HCT116 (cell line): ENCODE data around the gene ZNF319. TPM values are rescaled to one million over a fixed set of nuclear protein-coding genes. Genes with fewer than 3 reads are reported as not detected.
A peak's percentile ranks its signal among the peaks of the same experiment; 100 is the strongest.

Experiments
- ATAC-seq: fragments of 200-7000 bp; cut with Tn5 transposase; 2 replicates; pipeline ENCODE4 v1.9.1; 2020; ENCODE audit warnings: mild to moderate bottlenecking, moderate library complexity
- Bru-seq: library from RNA; stranded (reverse); fragments of 400-500 nt; gene quantifications from one replicate; lab custom pipeline; 2021; lab: Mats Ljungman, UMichigan
- BruChase-seq, 2 experiments: library from RNA; stranded (reverse); fragments of 400-500 nt; gene quantifications; one replicate each; lab custom pipeline; 2021; lab: Mats Ljungman, UMichigan
- BruUV-seq: library from RNA; stranded (reverse); fragments of 400-500 nt; replicated peaks from 2 replicates; lab custom pipeline; 2021; lab: Mats Ljungman, UMichigan
- CTCF ChIA-PET: fragments of 300-600 bp; sonication (Branson Sonifier 250); formaldehyde crosslinking; loops from one replicate; lab custom pipeline; 2021; ENCODE audit warnings: antibody characterized with exemption; lab: Charles Lee
- POLR2A ChIA-PET: fragments of 300-600, 350-600 bp; sonication (Branson Sonifier 250); formaldehyde crosslinking; loops from one replicate; lab custom pipeline; 2021; ENCODE audit warnings: antibody characterized with exemption; lab: Charles Lee
- RAD21 ChIA-PET, 2 experiments: fragments of 300-600 bp; sonication (Branson Sonifier 250); formaldehyde crosslinking; loops; one replicate each; lab custom pipeline; 2023; ENCODE audit warnings: low total read pairs in 2 of 2; ENCODE audit not compliant: uncharacterized antibody in 2 of 2, unreplicated experiment in 2 of 2, low non-redundant PET in 1 of 2; lab: Charles Lee
- DNase-seq: peaks from one replicate; pipeline ENCODE4 v3.0.0-alpha.2; 2010; ENCODE audit warnings: low read depth, low spot score
- H2AFZ ChIP-seq: fragments of 200-600 bp; shearing (Covaris generic), sonication (generic); 2 replicates; pipeline ENCODE4 v1.6.1; 2017; ENCODE audit warnings: low read depth, mixed run types, mixed read lengths, antibody characterized with exemption, low read length; ENCODE audit not compliant: poor library complexity, severe bottlenecking
- H3K27ac ChIP-seq: 2 replicates; pipeline ENCODE4 v1.5.1; 2012; ENCODE audit warnings: low read depth, low read length
- H3K27me3 ChIP-seq: fragments of 200-600 bp; sonication (generic); 2 replicates; pipeline ENCODE4 v1.6.1; 2016; ENCODE audit warnings: mixed run types, low read length, mixed read lengths; ENCODE audit not compliant: insufficient read depth
- H3K36me3 ChIP-seq, 2 experiments: fragments of 200-500 bp in 1 of 2; fragments of 200-600 bp in 1 of 2; sonication (Bioruptor generic) in 1 of 2; sonication (generic) in 1 of 2; 2 replicates each; pipeline versions ENCODE4 v1.5.1 to v1.6.1; 2014 to 2016; ENCODE audit warnings: low read length in 2 of 2, inconsistent platforms in 1 of 2, mixed read lengths in 1 of 2, mixed run types in 1 of 2; ENCODE audit not compliant: insufficient read depth in 2 of 2, control insufficient read depth in 1 of 2
- H3K4me1 ChIP-seq, 2 experiments: fragments of 200-600 bp in 1 of 2; sonication (generic) in 1 of 2; 2 replicates each; pipeline versions ENCODE4 v1.5.1 to v1.6.1; 2012 to 2017; ENCODE audit warnings: low read length in 2 of 2, inconsistent platforms in 1 of 2, mild to moderate bottlenecking in 1 of 2, mixed read lengths in 1 of 2, mixed run types in 1 of 2, moderate library complexity in 1 of 2; ENCODE audit not compliant: insufficient read depth in 2 of 2, control insufficient read depth in 1 of 2
- H3K4me2 ChIP-seq: fragments of 200-600 bp; sonication (generic); 2 replicates; pipeline ENCODE4 v1.6.1; 2017; ENCODE audit warnings: mixed run types, low read length, mixed read lengths
- H3K4me3 ChIP-seq, 2 experiments: fragments of 200-600 bp in 1 of 2; sonication (generic) in 1 of 2; replicated peaks in 1 of 2; 2 replicates each; pipeline ENCODE4 v1.5.1; 2011 to 2016; ENCODE audit warnings: low read length in 2 of 2, control low read depth in 1 of 2, low read depth in 1 of 2, mild to moderate bottlenecking in 1 of 2, mixed read lengths in 1 of 2, mixed run types in 1 of 2
- H3K79me2 ChIP-seq: fragments of 200-600 bp; sonication (generic); 2 replicates; pipeline ENCODE4 v1.6.1; 2017; ENCODE audit warnings: mild to moderate bottlenecking, mixed run types, low read length, moderate library complexity, mixed read lengths; ENCODE audit not compliant: insufficient read depth
- H3K9ac ChIP-seq: fragments of 200-600 bp; sonication (generic); 2 replicates; pipeline ENCODE4 v1.6.1; 2016; ENCODE audit warnings: low read length, mixed read lengths
- H3K9me2 ChIP-seq: fragments of 200-600 bp; sonication (generic), shearing (Covaris generic); 2 replicates; pipeline ENCODE4 v1.6.1; 2017; ENCODE audit warnings: mixed run types, mild to moderate bottlenecking, moderate library complexity; ENCODE audit not compliant: insufficient read depth
- H3K9me3 ChIP-seq, 2 experiments: fragments of 200-500 bp in 1 of 2; fragments of 200-600 bp in 1 of 2; sonication (Bioruptor generic) in 1 of 2; sonication (generic) in 1 of 2; 2 replicates each; pipeline ENCODE4 v1.6.1; 2014 to 2017; ENCODE audit warnings: low read length in 2 of 2, mixed read lengths in 2 of 2, inconsistent platforms in 1 of 2, low read depth in 1 of 2, mild to moderate bottlenecking in 1 of 2, mixed run types in 1 of 2, moderate library complexity in 1 of 2; ENCODE audit not compliant: control insufficient read depth in 1 of 2, insufficient read depth in 1 of 2
- H4K20me1 ChIP-seq: fragments of 200-600 bp; sonication (generic), shearing (Covaris generic); 2 replicates; pipeline ENCODE4 v1.6.1; 2017; ENCODE audit warnings: mixed run types, mild to moderate bottlenecking, moderate library complexity; ENCODE audit not compliant: insufficient read depth
- ATF3 ChIP-seq: IDR thresholded peaks from 2 replicates; pipeline ENCODE4 v1.6.1; 2012
- CTCF ChIP-seq, 3 experiments: fragments of 200-600 bp in 1 of 3; sonication (generic) in 1 of 3; IDR thresholded peaks in 2 of 3; conservative IDR thresholded peaks in 1 of 3; 2 replicates each; pipeline ENCODE4 v1.5.1; 2012 to 2017; ENCODE audit warnings: low read depth in 2 of 3, low read length in 2 of 3, antibody characterized with exemption in 1 of 3, borderline replicate concordance in 1 of 3, control low read depth in 1 of 3, mild to moderate bottlenecking in 1 of 3, mixed read lengths in 1 of 3, mixed run types in 1 of 3, moderate library complexity in 1 of 3; ENCODE audit not compliant: insufficient read depth in 1 of 3
- EGR1 ChIP-seq: IDR thresholded peaks from 2 replicates; pipeline ENCODE4 v1.6.1; 2012; ENCODE audit warnings: low read depth
- EZH2 ChIP-seq: fragments of 200-600 bp; sonication (generic); IDR thresholded peaks from 2 replicates; pipeline ENCODE4 v1.6.1; 2017; ENCODE audit warnings: antibody characterized with exemption, mixed run types
- EZH2phosphoT487 ChIP-seq: fragments of 200-600 bp; IDR thresholded peaks from 2 replicates; pipeline ENCODE4 v1.6.1; 2018; ENCODE audit warnings: antibody characterized with exemption, borderline replicate concordance
- JUND ChIP-seq: IDR thresholded peaks from 2 replicates; pipeline ENCODE4 v1.6.1; 2012
- MAX ChIP-seq: IDR thresholded peaks from 2 replicates; pipeline ENCODE4 v1.6.1; 2012
- POLR2AphosphoS5 ChIP-seq: IDR thresholded peaks from 2 replicates; pipeline ENCODE4 v1.6.1; 2011; ENCODE audit warnings: mild to moderate bottlenecking, low read depth, low read length, moderate library complexity
- SIN3A ChIP-seq: IDR thresholded peaks from 2 replicates; pipeline ENCODE4 v1.6.1; 2012; ENCODE audit warnings: low read depth
- TCF7L2 ChIP-seq: IDR thresholded peaks from 2 replicates; pipeline ENCODE4 v1.7.0; 2011; ENCODE audit warnings: borderline replicate concordance, inconsistent platforms; ENCODE audit not compliant: insufficient read depth, insufficient read length; ENCODE audit errors: extremely low read depth
- YY1 ChIP-seq: IDR thresholded peaks from 2 replicates; pipeline ENCODE4 v1.6.1; 2011; ENCODE audit warnings: low read length, low read depth, moderate library complexity, mild to moderate bottlenecking; ENCODE audit not compliant: insufficient replicate concordance; ENCODE audit errors: extremely low read depth
- ZFX ChIP-seq: fragments of 450-650 bp; IDR thresholded peaks from 2 replicates; pipeline ENCODE4 v1.6.1; 2017
- intact Hi-C: fragments of 100-400 bp; cut with micrococcal nuclease; formaldehyde crosslinking; loops from 2 replicates; pipeline ENCODE4 v1.10.0; 2022
- long read RNA-seq: library from polyadenylated mRNA; unstranded; transcript quantifications from one replicate; pipeline ENCODE4 v2.0.0, GENCODE V29; 2021; ENCODE audit not compliant: unreplicated experiment
- polyA plus RNA-seq: library from polyadenylated mRNA; unstranded; fragments of >200 nt; gene quantifications from 2 replicates; pipeline ENCODE4 v1.2.1, GENCODE V29; 2012; ENCODE audit warnings: missing spikeins
- total RNA-seq: library from RNA; stranded (reverse); gene quantifications from one replicate; pipeline ENCODE4 v1.2.1, GENCODE V29; 2021; ENCODE audit not compliant: unreplicated experiment

ZNF319 gene
- total RNA-seq (7.1 TPM), Bru-seq, nascent RNA (percentile 46 among the genes with signal in this experiment), BruChase-seq, experiment 1, labeled RNA remaining after a 6-hour chase (percentile 42 among the genes with signal in this experiment), BruChase-seq, experiment 2, labeled RNA remaining after a 2-hour chase (percentile 62 among the genes with signal in this experiment)
- polyA plus RNA-seq, result 5.2 and 6.1 TPM in 2 replicates
- long read RNA-seq, full-length matches to known transcripts, result 1 of 4 reads
- long read RNA-seq, partial matches to known transcripts, result 0 of 4 reads
- long read RNA-seq, other reads (novel, unspliced or antisense), result 3 of 4 reads

- intact Hi-C loops, result loop anchor here (10.0 kb wide), 1 partner anchor 275 kb away; no protein-coding TSS in a partner anchor
- RAD21 ChIA-PET, result no interaction called here
- POLR2A ChIA-PET, result no interaction called here
These were observed at the start of gene ZNF319 for GRCh38 chr16:57999971-58000705. Gene ZNF319, minus strand, starts transcription at chr16:58000672. Its CDS starts 2,407 bp downstream, at chr16:57998265.

GRCh38 chr16:58049232-58050185 lies 49.0 kb upstream of the ZNF319 start:
- H3K36me3 ChIP-seq, result no peaks in the 10 kb centered on the region; a peak in 1 of 4 replicates
- CTCF ChIA-PET, result no interaction called here
- no peak overlapping the region for H3K4me3 ChIP-seq
- intact Hi-C loops, result no loop called here
- H3K4me1 ChIP-seq, result no peaks in the 10 kb centered on the region
- no peaks in the 10 kb centered on the region for H3K9me3 ChIP-seq
- no peaks in the 10 kb centered on the region for H4K20me1 ChIP-seq
- BruUV-seq, result no TSS peak
- no peak overlapping the region for H3K9ac ChIP-seq
- no peak overlapping the region for H3K27ac ChIP-seq
- POLR2A ChIA-PET, result no interaction called here
- ATAC-seq (no peak), DNase-seq (no peak)
- H3K79me2 ChIP-seq, result no peaks in the 10 kb centered on the region
- no peaks in the 10 kb centered on the region for H3K9me2 ChIP-seq
- RAD21 ChIA-PET, result no interaction called here
- H3K4me2 ChIP-seq, result no peak overlapping the region
- no peaks in the 10 kb centered on the region for H3K27me3 ChIP-seq
- H2AFZ ChIP-seq, result no peak overlapping the region
- TF ChIP-seq MAX, result no peak
- TF ChIP-seq EZH2, result no peak
- TF ChIP-seq POLR2AphosphoS5, result no peak
- TF ChIP-seq YY1, result no peak
- no peak for TF ChIP-seq EGR1
- TF ChIP-seq CTCF (IDR thresholded peaks at IDR 0.05 in 2 of 3, conservative IDR thresholded peaks at IDR 0.05 in 1 of 3; ENCODE audit: borderline replicate concordance in 1 of 3, insufficient read depth in 1 of 3, low read depth in 2 of 3, low read length in 2 of 3), result no peak
- TF ChIP-seq EZH2phosphoT487, result no peak
- TF ChIP-seq ATF3, result no peak
- TF ChIP-seq ZFX, result no peak

More at GRCh38 chr16:57999971-58000705, at the start of gene ZNF319:
- Histone ChIP-seq H3K9ac (peak within 1 kb of the TSS; percentile 74), H4K20me1 (no peaks in the 10 kb centered on the region), H3K27me3 (no peaks in the 10 kb centered on the region), H2AFZ (peak within 1 kb of the TSS; percentile 78), H3K79me2 (peaks cover 13% of the 10 kb centered on the region), H3K4me3 (peak within 1 kb of the TSS; percentile 83 to 85), H3K4me2 (peak within 1 kb of the TSS; percentile 99), H3K4me1 (peaks cover 18 to 32% of the 10 kb centered on the region in 2 experiments; a peak in 3 of 4 replicates), H3K27ac (peak within 1 kb of the TSS; percentile 87), H3K9me3 (no peaks in the 10 kb centered on the region), H3K36me3 (peaks cover 11 to 12% of the 10 kb centered on the region in 2 experiments; a peak in 3 of 4 replicates), H3K9me2 (no peaks in the 10 kb centered on the region)
- CTCF ChIA-PET, result interaction anchor here (0.8 to 1.4 kb wide), 5 partner anchors 14 to 409 kb away, joined by 3 to 5 read pairs (median 4); no protein-coding TSS in a partner anchor
- TF ChIP-seq YY1 (no peak), SIN3A (no peak), JUND (no peak), TCF7L2 (no peak), POLR2AphosphoS5 (peak; percentile 60), ZFX (peak; percentile 100)
- ATAC-seq (peak; percentile 24), DNase-seq (no peak)
- no TSS peak for BruUV-seq
